Heart left ventricle (tissue), 16 donors: Measurements from ENCODE around the gene WDFY3. TPM values are rescaled to one million over a fixed set of nuclear protein-coding genes. Genes with fewer than 3 reads are reported as not detected.

Source experiments
- ATAC-seq, 4 donors: fragments of 200-7000 bp; cut with Tn5 transposase; one replicate each; pipeline ENCODE4 v1.9.1; 2020 to 2022; ENCODE audit warnings: moderate library complexity in 4 of 4, mild to moderate bottlenecking in 3 of 4, moderate number of reproducible peaks in 1 of 4
- DNase-seq, 5 donors: peaks; one replicate each; pipeline ENCODE4 v3.0.0-alpha.2; 2020
- H3K27ac ChIP-seq, 12 donors: fragments of 200-600 bp; sonication (generic) in 4 of 12; one replicate each; pipeline versions ENCODE4 v1.5.0 to v1.8.0; 2016 to 2022; ENCODE audit warnings: mild to moderate bottlenecking in 2 of 12
- H3K27me3 ChIP-seq, 9 donors: fragments of 200-600 bp; sonication (generic) in 2 of 9; one replicate each; pipeline versions ENCODE4 v1.5.1 to v1.8.0; 2016 to 2022; ENCODE audit warnings: mild to moderate bottlenecking in 3 of 9
- H3K36me3 ChIP-seq, 9 donors: fragments of 200-600 bp; sonication (generic) in 2 of 9; one replicate each; pipeline versions ENCODE4 v1.5.0 to v1.8.0; 2018 to 2022; ENCODE audit warnings: mild to moderate bottlenecking in 2 of 9
- H3K4me1 ChIP-seq, 12 donors: fragments of 200-600 bp; sonication (generic) in 4 of 12; one replicate each; pipeline versions ENCODE4 v1.5.0 to v1.8.0; 2016 to 2022; ENCODE audit warnings: mild to moderate bottlenecking in 3 of 12
- H3K4me3 ChIP-seq, 12 donors: fragments of 200-600 bp; sonication (generic) in 4 of 12; one replicate each; pipeline versions ENCODE4 v1.5.0 to v1.8.0; 2017 to 2022; ENCODE audit warnings: mild to moderate bottlenecking in 9 of 12, moderate library complexity in 4 of 12
- H3K9me3 ChIP-seq, 12 donors: fragments of 200-600 bp; sonication (generic) in 4 of 12; one replicate each; pipeline versions ENCODE4 v1.5.0 to v1.8.0; 2016 to 2022; ENCODE audit warnings: mild to moderate bottlenecking in 1 of 12
- POLR2A ChIP-seq, 2 donors: fragments of 450-650 bp; IDR thresholded peaks; one replicate each; pipeline ENCODE4 v1.6.1; 2017; ENCODE audit warnings: antibody characterized with exemption in 2 of 2, mild to moderate bottlenecking in 2 of 2, moderate library complexity in 2 of 2
- WGBS, 4 donors: extraction: QIAGEN DNeasy Blood & Tissue Kit in 2 of 4; methylation state at CpG; one replicate each; pipeline versions ENCODE4 v1.1.5 to v1.1.7; 2013 to 2018; 5-methylcytosine and 5-hydroxymethylcytosine counted together
- intact Hi-C, 10 donors: fragments of 100-400 bp; cut with DNase I; formaldehyde crosslinking; loops; one replicate each; pipeline versions ENCODE4 v1.11.1 to v1.14.2; 2022
- polyA plus RNA-seq, 2 donors: library from polyadenylated mRNA; stranded (reverse); fragments of 200-250 nt; gene quantifications; one replicate each; pipeline ENCODE4 v1.2.3, GENCODE V29; 2013
- total RNA-seq, 9 donors: library from RNA; depleted of rRNA in 2 of 9; stranded (reverse); fragments of >200 nt in 2 of 9; fragmentation: NEBNext Ultra II Directional in 3 of 9; extraction: Animal tissue kit (Norgen Biotek cat#: 25700) in 3 of 9; gene quantifications; one replicate each; pipeline versions ENCODE4 v1.1.0 to v1.2.4, GENCODE V29; 2016 to 2023
- TF ChIP-seq, protein P1 (sequence below), 12 donors: fragments of 200-600 bp; sonication (generic) in 4 of 12; IDR thresholded peaks; one replicate each; pipeline versions ENCODE4 v1.5.0 to v1.8.0; 2018 to 2022; ENCODE audit warnings: antibody characterized with exemption in 12 of 12, mild to moderate bottlenecking in 5 of 12
- donor health status: ischemic (EF 13 %, LVEDD 7.1; RV severe dilation, severe dysfunction).
- donor health status: healthy with polysubstance abuse.
- donor health status: DM: no; HTN: yes; CAD: no.
- donor health status: DM: no; HTN: no; CAD: no.
- donor health status: ischemic (EF 25% LVEDD 6.9; RV normal size, moderate dysfunction).
- donor health status: ischemic (EF 25% LVEDD 5.7; RV mildly dilated, moderate dysfunction).
- donor health status: healthy.
- donor health status: DM: yes; HTN: yes; CAD: no.
- donor health status: ischemic (EF 35%, LVEDD 5.7; RV mildly dilated, moderate dysfunction).
- donor health status: nonischemic (EF 11% LVEDD 7.7; RV severe dilation, severe dysfunction).
- donor health status: DM: yes; HTN: yes; CAD: no.
- donor health status: PGD.
- donor health status: ischemic (EF 29% LVEDD 5.4; RV normal size, mild dysfunction).
- donor health status: nonischemic (EF 23%, LVEDD 6.1; RV moderate dilation, normal function).

WDFY3 gene
- total and polyA plus RNA-seq, 11 donors: 5.0 to 103 (median 40.4) TPM

DNA sequence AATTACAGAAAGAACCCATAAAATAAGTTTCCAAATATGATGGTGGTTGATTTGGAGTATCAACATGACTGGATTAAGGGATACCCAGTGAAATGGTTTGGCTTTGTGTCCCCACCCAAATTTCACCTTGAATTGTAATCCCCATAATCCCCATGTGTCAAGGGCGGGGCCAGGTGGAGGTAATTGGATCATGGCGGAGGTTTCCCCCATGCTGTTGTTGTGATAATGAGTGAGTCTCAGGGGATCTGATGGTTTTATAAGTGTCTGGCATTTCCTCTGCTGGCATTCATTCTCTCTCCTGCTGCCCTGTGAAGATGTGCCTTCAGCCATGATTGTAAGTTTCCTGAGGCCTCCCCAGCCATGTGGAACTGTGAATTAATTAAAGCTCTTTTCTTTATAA, 39.1 kb downstream of the WDFY3 start:
- H3K4me1 ChIP-seq: peaks cover 0 to 37% (median 12%) of the 10 kb centered on the region in 12 donors
- TF ChIP-seq POLR2A (IDR thresholded peaks at IDR 0.05): no peak
- TF ChIP-seq, protein P1, sequence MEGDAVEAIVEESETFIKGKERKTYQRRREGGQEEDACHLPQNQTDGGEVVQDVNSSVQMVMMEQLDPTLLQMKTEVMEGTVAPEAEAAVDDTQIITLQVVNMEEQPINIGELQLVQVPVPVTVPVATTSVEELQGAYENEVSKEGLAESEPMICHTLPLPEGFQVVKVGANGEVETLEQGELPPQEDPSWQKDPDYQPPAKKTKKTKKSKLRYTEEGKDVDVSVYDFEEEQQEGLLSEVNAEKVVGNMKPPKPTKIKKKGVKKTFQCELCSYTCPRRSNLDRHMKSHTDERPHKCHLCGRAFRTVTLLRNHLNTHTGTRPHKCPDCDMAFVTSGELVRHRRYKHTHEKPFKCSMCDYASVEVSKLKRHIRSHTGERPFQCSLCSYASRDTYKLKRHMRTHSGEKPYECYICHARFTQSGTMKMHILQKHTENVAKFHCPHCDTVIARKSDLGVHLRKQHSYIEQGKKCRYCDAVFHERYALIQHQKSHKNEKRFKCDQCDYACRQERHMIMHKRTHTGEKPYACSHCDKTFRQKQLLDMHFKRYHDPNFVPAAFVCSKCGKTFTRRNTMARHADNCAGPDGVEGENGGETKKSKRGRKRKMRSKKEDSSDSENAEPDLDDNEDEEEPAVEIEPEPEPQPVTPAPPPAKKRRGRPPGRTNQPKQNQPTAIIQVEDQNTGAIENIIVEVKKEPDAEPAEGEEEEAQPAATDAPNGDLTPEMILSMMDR (IDR thresholded peaks at IDR 0.05): no peak
- H3K4me3 ChIP-seq: no peak overlapping the region
- no peak overlapping the region for H3K27ac ChIP-seq
- 75 to 97% (median 80%) methylated on average over 2 of the region's 2 CpGs for WGBS, 4 donors
- no peaks in the 10 kb centered on the region for H3K27me3 ChIP-seq
- no peaks in the 10 kb centered on the region for H3K9me3 ChIP-seq
- H3K36me3 ChIP-seq: peaks cover 0 to 36% (median 11%) of the 10 kb centered on the region in 9 donors
- intact Hi-C loops: no loop called here
- ATAC-seq (no peak), DNase-seq (no peak)

DNA sequence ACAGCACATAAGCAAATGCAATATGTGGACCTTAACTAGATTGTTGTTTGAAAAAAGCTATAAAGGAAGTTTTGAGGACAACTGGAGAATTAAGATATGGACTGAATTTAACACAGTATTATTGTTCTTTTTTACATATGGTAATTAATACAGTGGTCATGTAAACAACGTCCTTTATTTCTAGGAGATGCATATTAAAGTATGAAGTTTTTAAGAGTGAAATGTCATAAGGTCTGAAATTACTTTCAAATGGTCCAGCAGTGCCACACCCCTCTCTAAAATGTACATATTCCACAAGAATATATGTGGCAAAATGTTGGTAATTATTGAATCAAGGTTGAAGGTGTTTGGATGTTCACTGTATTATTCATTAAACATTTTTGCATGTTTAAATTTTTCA, 40.9 kb downstream of the WDFY3 start:
- Histone ChIP-seq H3K4me1 (peaks cover 0 to 40% (median 7%) of the 10 kb centered on the region in 12 donors), H3K27me3 (no peaks in the 10 kb centered on the region), H3K9me3 (no peaks in the 10 kb centered on the region), H3K27ac (no peak overlapping the region), H3K4me3 (no peak overlapping the region), H3K36me3 (peaks cover 0 to 24% (median 7%) of the 10 kb centered on the region in 9 donors)
- ATAC-seq: no peak
- DNase-seq: no peak
- TF ChIP-seq POLR2A (IDR thresholded peaks at IDR 0.05): no peak
- TF ChIP-seq, protein P1 (IDR thresholded peaks at IDR 0.05): no peak
- 73 to 78% (median 74%) methylated on average over 1 of the region's 1 CpG for WGBS, 4 donors
- intact Hi-C loops: no loop called here

DNA sequence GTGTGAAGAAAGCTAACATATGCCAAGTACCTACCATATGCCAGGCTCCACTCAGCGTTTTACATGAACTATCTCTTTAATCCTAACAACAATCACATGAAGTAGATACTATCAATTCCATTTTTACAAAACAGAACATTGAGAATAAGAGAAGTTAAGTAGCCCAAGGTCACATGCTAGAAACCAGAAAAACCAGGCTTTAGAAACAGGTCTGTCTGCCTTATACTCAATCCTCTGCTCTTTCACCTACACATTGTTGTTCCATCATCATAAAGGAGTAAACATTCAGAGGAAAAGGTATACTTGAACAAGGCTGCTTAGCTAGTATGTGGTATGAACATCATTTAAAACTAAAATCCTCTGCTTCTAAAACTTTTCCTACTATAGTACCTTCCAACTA, 42.1 kb downstream of the WDFY3 start:
- peaks cover 0 to 18% (median 4%) of the 10 kb centered on the region in 9 donors for H3K36me3 ChIP-seq
- no peaks in the 10 kb centered on the region for H3K27me3 ChIP-seq
- no peak for DNase-seq
- intact Hi-C loops: loop anchor here in 1 of 10 donors (5.0 kb wide), 1 partner anchor 33 kb away; no protein-coding TSS in a partner anchor
- H3K27ac ChIP-seq: no peak overlapping the region
- peaks cover 0 to 50% (median 13%) of the 10 kb centered on the region in 12 donors for H3K4me1 ChIP-seq
- H3K9me3 ChIP-seq: no peaks in the 10 kb centered on the region
- no peak for TF ChIP-seq POLR2A (IDR thresholded peaks at IDR 0.05)
- 89 to 92% (median 90%) methylated on average over 1 of the region's 1 CpG for WGBS, 4 donors
- ATAC-seq: no peak
- H3K4me3 ChIP-seq: no peak overlapping the region

DNA sequence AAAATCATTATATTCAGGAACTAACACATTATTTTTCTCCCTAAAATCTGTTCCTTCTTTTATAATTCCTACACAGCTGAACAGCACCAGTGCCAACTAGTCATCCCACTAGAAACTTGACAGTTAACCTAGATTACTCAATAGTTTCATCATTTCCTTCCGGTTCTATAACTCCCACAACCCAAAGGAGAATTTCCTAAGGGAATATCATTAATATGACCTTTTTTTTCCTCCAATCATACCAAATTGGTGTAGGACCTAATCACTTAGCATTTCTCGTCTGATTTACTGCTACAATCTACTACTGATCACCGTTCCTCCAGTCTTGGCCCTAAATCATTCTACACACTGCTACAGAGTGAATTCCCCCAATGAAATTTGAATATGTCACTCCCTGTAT, 45.9 kb downstream of the WDFY3 start:
- no peaks in the 10 kb centered on the region for H3K9me3 ChIP-seq
- no peaks in the 10 kb centered on the region for H3K27me3 ChIP-seq
- 51 to 66% (median 61%) methylated on average over 3 of the region's 3 CpGs for WGBS, 4 donors
- peaks cover 0 to 76% (median 32%) of the 10 kb centered on the region in 12 donors for H3K4me1 ChIP-seq
- H3K27ac ChIP-seq: peak overlapping the region in 5 of 12 donors; percentile 0 to 53 (median 17)
- peak in 3 of 4 donors; percentile 33 to 79 (median 64) for ATAC-seq
- H3K36me3 ChIP-seq: peaks cover 0 to 6% (median 0%) of the 10 kb centered on the region in 9 donors
- intact Hi-C loops: loop anchor here in 1 of 10 donors (5.0 kb wide), 1 partner anchor 37 kb away; no protein-coding TSS in a partner anchor
- TF ChIP-seq, protein P1 (IDR thresholded peaks at IDR 0.05): no peak
- TF ChIP-seq POLR2A (IDR thresholded peaks at IDR 0.05): no peak
- H3K4me3 ChIP-seq: no peak overlapping the region
- DNase-seq: no peak
